ENCODE data around the gene THAP4. TPM values are rescaled to one million over a fixed set of nuclear protein-coding genes. Genes with fewer than 3 reads are reported as not detected.

The THAP4 gene
- polyA plus RNA-seq, 2 donors: 37.2 to 52.1 TPM

DNA sequence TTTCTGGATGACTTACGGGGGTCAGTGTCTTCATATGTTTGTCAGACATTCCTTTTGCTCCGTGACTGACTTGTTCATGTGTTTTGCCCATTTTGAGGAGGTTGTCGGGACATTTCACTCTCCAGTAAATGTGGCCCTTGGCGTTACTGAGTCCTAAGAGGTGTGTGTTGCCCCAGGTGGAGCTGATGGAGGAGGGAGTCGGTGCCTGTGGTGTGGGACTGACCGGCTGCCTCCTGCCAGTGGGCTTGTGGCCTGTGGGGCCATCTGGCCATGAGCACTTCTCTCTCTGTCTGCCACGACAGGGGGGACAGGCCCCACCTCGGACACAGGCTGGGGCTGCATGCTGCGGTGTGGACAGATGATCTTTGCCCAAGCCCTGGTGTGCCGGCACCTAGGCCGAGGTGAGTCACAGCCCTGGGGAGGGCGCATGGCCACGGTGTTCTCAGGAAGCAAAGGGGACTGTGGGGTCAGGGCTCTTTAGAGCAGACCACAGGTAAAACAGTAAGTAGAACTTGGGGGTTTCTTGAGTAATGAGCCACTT lies 16.3 kb upstream of the THAP4 start:
- peaks cover 17 to 43% of the 10 kb centered on the region in 2 donors for H3K36me3 ChIP-seq (ENCODE audit: control insufficient read depth in 2 of 2, insufficient read depth in 2 of 2, low read length in 1 of 2)
- H3K4me1 ChIP-seq (ENCODE audit: control insufficient read depth in 2 of 2, insufficient read depth in 2 of 2, low read length in 1 of 2): peaks cover 0 to 3% of the 10 kb centered on the region in 2 donors
- H3K9me3 ChIP-seq (ENCODE audit: control insufficient read depth in 2 of 2, insufficient read depth in 1 of 2, low read depth in 1 of 2, low read length in 1 of 2): no peaks in the 10 kb centered on the region
- WGBS, 2 donors: 95 to 96% methylated on average over 13 of the region's 13 CpGs
- no peaks in the 10 kb centered on the region for H3K27me3 ChIP-seq (ENCODE audit: control insufficient read depth in 1 of 2, insufficient read depth in 2 of 2, low read length in 2 of 2)
- H3K27ac ChIP-seq (ENCODE audit: low read depth in 2 of 2, low read length in 1 of 2): no peak overlapping the region
- no peak overlapping the region for H3K4me3 ChIP-seq (ENCODE audit: low read depth in 1 of 2, low read length in 2 of 2)

DNA sequence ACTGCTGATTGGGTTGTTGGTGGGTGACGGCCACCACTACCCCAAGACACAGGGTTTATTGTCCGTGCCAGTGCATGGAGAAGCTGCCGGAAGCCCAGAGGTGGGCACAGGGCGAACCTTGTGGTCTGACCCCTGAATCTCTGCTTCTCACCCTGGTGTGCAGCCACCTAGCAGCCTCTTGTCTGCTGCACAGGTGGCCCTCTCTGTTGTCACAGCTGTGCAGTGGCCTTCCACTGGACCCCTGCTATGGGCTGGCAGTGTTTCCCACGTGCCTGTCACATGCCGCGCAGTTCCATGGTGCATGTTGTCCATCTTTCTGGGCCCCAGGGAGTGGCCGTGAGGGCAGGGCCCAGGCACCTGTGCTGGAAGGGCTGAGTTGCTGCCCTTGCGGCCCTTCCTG lies 15.8 kb upstream of the THAP4 start:
- Histone ChIP-seq H3K4me1 (ENCODE audit: control insufficient read depth in 2 of 2, insufficient read depth in 2 of 2, low read length in 1 of 2) (peaks cover 0 to under 1% of the 10 kb centered on the region in 2 donors), H3K4me3 (ENCODE audit: low read depth in 1 of 2, low read length in 2 of 2) (no peak overlapping the region), H3K36me3 (ENCODE audit: control insufficient read depth in 2 of 2, insufficient read depth in 2 of 2, low read length in 1 of 2) (peaks cover 17 to 41% of the 10 kb centered on the region in 2 donors), H3K9me3 (ENCODE audit: control insufficient read depth in 2 of 2, insufficient read depth in 1 of 2, low read depth in 1 of 2, low read length in 1 of 2) (no peaks in the 10 kb centered on the region), H3K27me3 (ENCODE audit: control insufficient read depth in 1 of 2, insufficient read depth in 2 of 2, low read length in 2 of 2) (no peaks in the 10 kb centered on the region), H3K27ac (ENCODE audit: low read depth in 2 of 2, low read length in 1 of 2) (no peak overlapping the region)
- WGBS, 2 donors: 96 to 98% methylated on average over 9 of the region's 9 CpGs

DNA sequence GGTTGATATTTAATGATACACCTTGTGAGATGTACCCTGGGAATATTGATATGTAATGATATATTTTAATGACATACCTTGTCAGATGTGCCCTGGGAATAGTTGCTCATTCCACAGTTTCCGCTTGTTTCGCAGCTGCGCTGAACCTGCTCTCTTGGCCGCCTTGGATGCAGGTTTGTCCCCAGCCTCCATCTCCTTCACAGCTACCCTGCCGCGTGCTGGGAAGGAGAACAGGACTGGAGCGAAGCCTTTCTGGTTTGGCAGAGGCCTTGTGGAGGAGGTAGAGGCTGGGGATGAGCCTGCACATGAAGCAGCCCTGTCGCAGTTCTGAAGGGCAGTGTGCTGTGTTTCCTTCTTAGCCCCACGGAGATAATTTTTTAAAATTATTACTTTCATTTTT lies 15.2 kb upstream of the THAP4 start:
- Histone ChIP-seq H3K27me3 (ENCODE audit: control insufficient read depth in 1 of 2, insufficient read depth in 2 of 2, low read length in 2 of 2) (no peaks in the 10 kb centered on the region), H3K27ac (ENCODE audit: low read depth in 2 of 2, low read length in 1 of 2) (no peak overlapping the region), H3K4me3 (ENCODE audit: low read depth in 1 of 2, low read length in 2 of 2) (no peak overlapping the region), H3K9me3 (ENCODE audit: control insufficient read depth in 2 of 2, insufficient read depth in 1 of 2, low read depth in 1 of 2, low read length in 1 of 2) (no peaks in the 10 kb centered on the region), H3K4me1 (ENCODE audit: control insufficient read depth in 2 of 2, insufficient read depth in 2 of 2, low read length in 1 of 2) (no peaks in the 10 kb centered on the region), H3K36me3 (ENCODE audit: control insufficient read depth in 2 of 2, insufficient read depth in 2 of 2, low read length in 1 of 2) (peaks cover 17 to 36% of the 10 kb centered on the region in 2 donors)
- 94 to 95% methylated on average over 9 of the region's 9 CpGs for WGBS, 2 donors

DNA sequence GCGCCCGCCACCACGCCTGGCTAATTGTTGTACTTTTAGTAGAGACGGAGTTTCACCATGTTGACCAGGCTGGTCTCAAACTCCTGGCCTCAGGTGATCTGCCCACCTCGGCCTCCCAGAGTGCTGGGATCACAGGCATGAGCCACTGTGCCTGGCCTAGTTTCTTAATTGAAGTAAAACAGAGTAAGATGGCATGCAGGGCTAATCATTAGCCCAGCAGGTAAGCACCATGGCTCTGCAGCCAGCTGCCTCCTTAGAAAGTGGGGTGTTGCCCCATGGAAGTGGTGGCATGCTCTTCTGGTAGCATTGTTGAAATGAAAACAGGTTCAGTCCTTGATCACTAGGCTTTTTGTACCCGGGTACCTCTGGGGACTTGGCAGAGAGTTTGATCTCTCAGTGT lies 13.0 kb upstream of the THAP4 start:
- Histone ChIP-seq H3K4me3 (ENCODE audit: low read depth in 1 of 2, low read length in 2 of 2) (no peak overlapping the region), H3K27ac (ENCODE audit: low read depth in 2 of 2, low read length in 1 of 2) (no peak overlapping the region), H3K27me3 (ENCODE audit: control insufficient read depth in 1 of 2, insufficient read depth in 2 of 2, low read length in 2 of 2) (no peaks in the 10 kb centered on the region), H3K36me3 (ENCODE audit: control insufficient read depth in 2 of 2, insufficient read depth in 2 of 2, low read length in 1 of 2) (peaks cover 4 to 22% of the 10 kb centered on the region in 2 donors), H3K9me3 (ENCODE audit: control insufficient read depth in 2 of 2, insufficient read depth in 1 of 2, low read depth in 1 of 2, low read length in 1 of 2) (no peaks in the 10 kb centered on the region), H3K4me1 (ENCODE audit: control insufficient read depth in 2 of 2, insufficient read depth in 2 of 2, low read length in 1 of 2) (no peaks in the 10 kb centered on the region)
- WGBS, 2 donors: 83 to 91% methylated on average over 6 of the region's 6 CpGs

DNA sequence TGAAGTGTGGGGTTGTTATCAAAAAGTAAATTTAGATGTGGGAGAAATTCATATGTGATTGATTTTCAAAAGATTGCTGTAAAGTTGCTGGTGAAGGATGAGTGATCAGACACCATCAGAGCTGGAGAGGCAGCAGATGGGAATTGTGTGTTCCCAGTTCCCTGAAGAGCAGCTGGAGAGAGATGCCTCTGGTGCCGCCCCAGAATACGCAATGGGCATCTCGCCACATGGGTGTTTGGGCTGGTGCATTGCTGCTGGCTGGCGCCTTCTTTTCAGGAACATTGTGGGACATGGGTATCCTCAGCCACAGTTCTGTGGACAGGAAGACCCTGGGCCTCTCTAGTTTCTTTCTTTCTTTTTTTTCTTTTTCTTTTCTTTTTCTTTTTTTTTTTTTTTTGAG lies 12.4 kb upstream of the THAP4 start:
- H3K9me3 ChIP-seq (ENCODE audit: control insufficient read depth in 2 of 2, insufficient read depth in 1 of 2, low read depth in 1 of 2, low read length in 1 of 2): no peaks in the 10 kb centered on the region
- no peak overlapping the region for H3K4me3 ChIP-seq (ENCODE audit: low read depth in 1 of 2, low read length in 2 of 2)
- peaks cover 0 to 17% of the 10 kb centered on the region in 2 donors for H3K36me3 ChIP-seq (ENCODE audit: control insufficient read depth in 2 of 2, insufficient read depth in 2 of 2, low read length in 1 of 2)
- no peaks in the 10 kb centered on the region for H3K4me1 ChIP-seq (ENCODE audit: control insufficient read depth in 2 of 2, insufficient read depth in 2 of 2, low read length in 1 of 2)
- H3K27me3 ChIP-seq (ENCODE audit: control insufficient read depth in 1 of 2, insufficient read depth in 2 of 2, low read length in 2 of 2): no peaks in the 10 kb centered on the region
- no peak overlapping the region for H3K27ac ChIP-seq (ENCODE audit: low read depth in 2 of 2, low read length in 1 of 2)
- WGBS, 2 donors: 79 to 82% methylated on average over 4 of the region's 4 CpGs

DNA sequence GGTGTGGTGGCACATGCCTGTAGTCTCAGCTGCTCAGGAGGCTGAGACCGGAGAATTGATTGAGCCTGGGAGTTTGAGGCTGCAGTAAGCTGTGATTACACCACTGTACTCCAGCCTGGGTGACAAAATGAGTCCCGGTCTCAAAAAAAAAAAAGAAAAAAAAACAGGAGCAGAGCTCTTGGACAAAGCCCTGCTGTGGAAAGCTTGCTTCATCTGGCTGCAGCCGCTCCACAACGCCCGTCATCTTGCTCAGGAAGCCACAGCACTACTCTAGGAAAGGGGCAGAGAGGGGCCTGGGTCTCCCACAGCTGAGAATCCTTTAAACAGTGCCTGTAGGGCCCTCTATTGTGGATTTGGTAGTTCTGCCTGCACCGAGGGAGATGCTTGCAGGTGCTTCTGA lies 11.5 kb upstream of the THAP4 start:
- Histone ChIP-seq H3K4me3 (ENCODE audit: low read depth in 1 of 2, low read length in 2 of 2) (no peak overlapping the region), H3K36me3 (ENCODE audit: control insufficient read depth in 2 of 2, insufficient read depth in 2 of 2, low read length in 1 of 2) (peaks cover 0 to 16% of the 10 kb centered on the region in 2 donors), H3K9me3 (ENCODE audit: control insufficient read depth in 2 of 2, insufficient read depth in 1 of 2, low read depth in 1 of 2, low read length in 1 of 2) (no peaks in the 10 kb centered on the region), H3K27me3 (ENCODE audit: control insufficient read depth in 1 of 2, insufficient read depth in 2 of 2, low read length in 2 of 2) (no peaks in the 10 kb centered on the region), H3K27ac (ENCODE audit: low read depth in 2 of 2, low read length in 1 of 2) (no peak overlapping the region), H3K4me1 (ENCODE audit: control insufficient read depth in 2 of 2, insufficient read depth in 2 of 2, low read length in 1 of 2) (no peaks in the 10 kb centered on the region)
- WGBS, 2 donors: 81 to 85% methylated on average over 6 of the region's 6 CpGs

DNA sequence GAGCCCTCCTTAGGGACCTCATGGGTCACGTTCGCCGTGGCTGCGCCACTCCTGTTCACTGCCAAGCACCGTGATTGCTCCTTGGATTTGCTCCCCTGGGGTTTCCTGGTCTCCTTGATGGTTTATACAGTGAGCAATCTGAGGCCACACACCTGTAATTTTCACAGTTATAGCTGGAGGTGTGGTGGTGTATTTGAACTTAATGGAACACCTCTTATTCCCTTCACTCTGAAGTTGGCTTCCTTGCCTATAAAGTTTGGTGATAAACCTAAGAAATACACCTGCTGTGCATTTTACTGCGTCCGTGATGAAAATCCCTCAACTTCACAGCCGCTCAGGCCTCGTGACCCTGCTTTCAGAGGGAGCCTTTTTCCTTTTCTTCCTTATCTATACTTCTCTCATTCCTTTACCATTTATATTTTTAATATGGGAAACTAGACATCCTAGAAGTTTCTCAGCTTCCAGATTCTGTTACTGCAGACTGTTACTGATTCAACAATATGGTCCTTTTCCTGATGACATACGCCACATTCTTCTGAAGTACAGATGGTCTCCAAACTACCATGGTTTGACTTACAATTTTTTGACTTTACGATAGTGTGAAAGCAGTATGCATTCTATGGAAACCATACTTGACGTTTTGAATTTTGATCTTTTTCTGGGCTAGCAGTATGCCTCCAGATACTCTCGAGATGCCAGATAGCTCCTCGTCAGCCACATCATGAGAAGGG lies 9.1 kb upstream of the THAP4 start:
- Histone ChIP-seq H3K27ac (ENCODE audit: low read depth in 2 of 2, low read length in 1 of 2) (no peak overlapping the region), H3K4me1 (ENCODE audit: control insufficient read depth in 2 of 2, insufficient read depth in 2 of 2, low read length in 1 of 2) (no peaks in the 10 kb centered on the region), H3K9me3 (ENCODE audit: control insufficient read depth in 2 of 2, insufficient read depth in 1 of 2, low read depth in 1 of 2, low read length in 1 of 2) (no peaks in the 10 kb centered on the region), H3K36me3 (ENCODE audit: control insufficient read depth in 2 of 2, insufficient read depth in 2 of 2, low read length in 1 of 2) (peaks cover 0 to 7% of the 10 kb centered on the region in 2 donors), H3K27me3 (ENCODE audit: control insufficient read depth in 1 of 2, insufficient read depth in 2 of 2, low read length in 2 of 2) (no peaks in the 10 kb centered on the region), H3K4me3 (ENCODE audit: low read depth in 1 of 2, low read length in 2 of 2) (no peak overlapping the region)
- WGBS, 2 donors: 90 to 91% methylated on average over 14 of the region's 14 CpGs

DNA sequence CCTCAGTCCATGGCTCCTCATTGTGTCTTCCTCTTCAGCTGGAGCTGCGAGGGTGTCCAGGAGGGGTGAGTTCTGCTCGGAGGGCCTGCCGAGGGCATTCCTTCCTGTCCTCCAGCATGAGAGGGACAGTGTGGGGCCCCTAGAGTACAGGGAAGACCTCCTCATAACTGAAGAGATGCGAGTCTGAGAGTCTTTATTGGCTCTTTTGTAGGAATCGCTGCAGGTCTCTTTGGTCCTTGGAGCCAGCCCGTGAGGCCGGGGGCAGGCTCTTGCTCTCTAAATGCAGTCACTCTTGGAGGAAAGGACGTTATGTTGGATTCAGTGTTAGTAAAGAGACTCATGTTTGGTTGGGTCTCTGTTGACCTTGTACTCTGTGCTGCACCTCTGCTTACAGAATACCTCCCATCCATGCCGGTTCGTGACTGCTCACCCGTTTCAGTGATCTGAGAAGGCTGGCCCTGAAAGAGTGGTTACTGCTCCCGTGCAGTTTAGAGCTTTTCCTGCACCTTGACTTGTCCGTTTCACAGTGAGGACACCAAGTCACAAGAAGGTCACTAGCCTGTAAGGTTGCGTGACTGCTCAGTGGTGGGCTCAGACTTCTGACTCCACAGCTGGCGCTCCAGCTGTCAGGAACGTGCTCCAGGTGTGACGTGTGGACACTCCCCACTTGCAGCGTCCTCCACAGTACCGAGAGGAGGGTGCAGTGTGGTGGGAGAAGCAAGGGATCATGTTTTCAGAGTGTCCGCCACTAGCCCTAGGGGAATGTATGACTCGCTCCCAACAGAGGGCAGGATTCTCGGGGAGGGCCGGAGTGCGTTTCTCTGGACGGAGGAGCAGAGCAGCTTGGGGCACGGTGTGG lies 8.3 kb upstream of the THAP4 start:
- Histone ChIP-seq H3K4me1 (ENCODE audit: control insufficient read depth in 2 of 2, insufficient read depth in 2 of 2, low read length in 1 of 2) (peaks cover 2 to 4% of the 10 kb centered on the region in 2 donors), H3K27me3 (ENCODE audit: control insufficient read depth in 1 of 2, insufficient read depth in 2 of 2, low read length in 2 of 2) (no peaks in the 10 kb centered on the region), H3K27ac (ENCODE audit: low read depth in 2 of 2, low read length in 1 of 2) (no peak overlapping the region), H3K9me3 (ENCODE audit: control insufficient read depth in 2 of 2, insufficient read depth in 1 of 2, low read depth in 1 of 2, low read length in 1 of 2) (no peaks in the 10 kb centered on the region), H3K4me3 (ENCODE audit: low read depth in 1 of 2, low read length in 2 of 2) (no peak overlapping the region), H3K36me3 (ENCODE audit: control insufficient read depth in 2 of 2, insufficient read depth in 2 of 2, low read length in 1 of 2) (peaks cover 0 to 4% of the 10 kb centered on the region in 2 donors)
- WGBS, 2 donors: 88 to 89% methylated on average over 26 of the region's 26 CpGs

- 50 to 51% methylated on average over 2 of the region's 2 CpGs for WGBS, 2 donors
- Histone ChIP-seq H3K27me3 (ENCODE audit: control insufficient read depth in 1 of 2, insufficient read depth in 2 of 2, low read length in 2 of 2) (no peaks in the 10 kb centered on the region), H3K4me3 (ENCODE audit: low read depth in 1 of 2, low read length in 2 of 2) (no peak overlapping the region), H3K9me3 (ENCODE audit: control insufficient read depth in 2 of 2, insufficient read depth in 1 of 2, low read depth in 1 of 2, low read length in 1 of 2) (no peaks in the 10 kb centered on the region), H3K4me1 (ENCODE audit: control insufficient read depth in 2 of 2, insufficient read depth in 2 of 2, low read length in 1 of 2) (peaks cover 8 to 13% of the 10 kb centered on the region in 2 donors), H3K36me3 (ENCODE audit: control insufficient read depth in 2 of 2, insufficient read depth in 2 of 2, low read length in 1 of 2) (peaks cover 0 to 9% of the 10 kb centered on the region in 2 donors), H3K27ac (ENCODE audit: low read depth in 2 of 2, low read length in 1 of 2) (no peak overlapping the region)
Measured at GRCh38 chr2:241641631-241642030, 4.7 kb upstream of the THAP4 start.

All from esophagus (tissue), 2 donors.